Stimulated activated CD4-positive, alpha-beta T cell treated with anti-CD3 and anti-CD28 coated beads, Interleukin-2, amount 100 ng/mL, for 4 hours (primary cell): ENCODE results near the gene SHISA7.
A peak's percentile ranks its signal among the peaks of the same experiment; 100 is the strongest.

Source experiments
- DNase-seq: peaks from one replicate; pipeline ENCODE4 v3.0.0-alpha.2; 2020; ENCODE audit warnings: low read depth

The SHISA7 gene

GRCh38 chr19:55482156-55482961 is 39.3 kb upstream of the SHISA7 start:
- no peak for DNase-seq

DNA sequence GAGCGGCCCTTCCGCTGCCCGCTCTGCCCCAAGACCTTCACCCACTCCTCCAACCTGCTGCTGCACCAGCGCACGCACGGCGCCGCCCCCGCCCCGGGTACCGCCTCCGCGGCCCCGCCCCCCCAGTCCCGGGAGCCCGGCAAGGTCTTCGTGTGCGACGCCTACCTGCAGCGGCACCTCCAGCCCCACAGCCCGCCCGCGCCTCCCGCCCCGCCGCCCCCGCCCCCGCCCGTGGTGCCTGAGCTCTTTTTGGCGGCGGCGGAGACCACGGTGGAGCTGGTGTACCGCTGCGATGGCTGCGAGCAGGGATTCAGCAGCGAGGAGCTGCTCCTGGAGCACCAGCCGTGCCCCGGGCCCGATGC is 38.7 kb upstream of the SHISA7 start:
- DNase-seq: no peak

DNA sequence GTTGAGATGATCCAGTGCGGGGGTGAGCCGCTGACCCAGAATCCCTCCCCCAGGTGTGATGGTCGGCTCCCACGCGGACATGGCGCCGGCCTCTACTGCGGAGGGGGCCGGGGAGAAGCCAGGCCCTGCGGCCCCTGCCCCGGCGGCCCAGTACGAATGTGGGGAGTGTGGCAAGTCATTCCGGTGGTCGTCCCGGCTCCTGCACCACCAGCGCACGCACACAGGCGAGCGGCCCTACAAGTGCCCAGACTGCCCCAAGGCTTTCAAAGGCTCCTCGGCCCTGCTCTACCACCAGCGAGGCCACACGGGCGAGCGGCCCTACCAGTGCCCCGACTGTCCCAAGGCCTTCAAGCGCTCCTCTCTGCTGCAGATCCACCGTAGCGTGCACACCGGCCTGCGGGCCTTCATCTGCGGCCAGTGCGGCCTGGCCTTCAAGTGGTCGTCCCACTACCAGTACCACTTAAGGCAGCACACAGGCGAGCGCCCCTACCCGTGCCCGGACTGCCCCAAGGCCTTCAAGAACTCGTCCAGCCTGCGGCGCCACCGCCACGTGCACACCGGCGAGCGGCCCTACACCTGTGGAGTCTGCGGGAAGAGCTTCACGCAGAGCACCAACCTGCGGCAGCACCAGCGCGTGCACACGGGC is 38.2 kb upstream of the SHISA7 start:
- no peak for DNase-seq

DNA sequence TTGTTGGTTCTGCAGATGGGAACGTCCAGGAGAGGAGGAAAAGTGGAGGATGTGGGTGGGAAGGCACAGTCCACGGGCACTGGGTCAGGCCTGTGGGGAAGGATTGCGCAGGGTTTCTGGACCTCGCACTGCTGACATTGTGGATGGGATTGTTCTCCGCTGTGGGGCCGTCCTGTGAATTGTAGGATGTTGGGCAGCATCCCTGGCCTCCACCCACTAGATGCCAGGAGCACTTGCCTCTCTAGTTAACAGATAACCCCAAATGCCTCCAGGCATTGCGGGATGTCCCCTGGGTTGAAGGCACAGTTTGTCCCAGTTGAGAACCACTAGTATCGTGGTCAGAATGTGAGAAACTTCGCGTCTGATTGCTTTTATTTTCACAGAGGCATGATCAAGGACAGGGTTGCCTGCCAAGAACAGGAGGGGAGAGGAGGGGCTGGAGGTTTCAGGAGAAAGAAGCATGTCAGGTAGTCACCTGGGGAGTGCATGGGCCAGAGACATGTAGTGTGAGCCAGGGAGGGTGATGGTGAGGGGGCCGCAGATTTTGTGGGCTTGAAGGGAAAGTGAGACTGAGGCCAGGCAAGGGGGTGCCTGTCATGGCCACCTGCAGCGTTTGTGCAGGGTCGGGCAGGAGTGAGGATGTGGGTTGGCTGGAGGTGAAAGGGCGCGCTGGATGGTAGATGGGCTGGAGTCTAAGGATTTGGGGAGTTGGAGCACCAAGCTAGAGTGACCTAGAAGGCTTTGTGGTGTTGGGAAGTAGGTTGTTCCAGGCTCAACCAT is 36.5 kb upstream of the SHISA7 start:
- DNase-seq: no peak

- DNase-seq: no peak
Observed at GRCh38 chr19:55479045-55479444, 35.9 kb upstream of the SHISA7 start.

- DNase-seq: no peak
Observed at GRCh38 chr19:55478364-55478763, 35.3 kb upstream of the SHISA7 start.

GRCh38 chr19:55477905-55478304 is 34.8 kb upstream of the SHISA7 start:
- no peak for DNase-seq

GRCh38 chr19:55476100-55476775 is 33.1 kb upstream of the SHISA7 start, which contains the start of gene ZNF628:
ZNF628 (plus strand) TSS chr19:55476617; CDS start chr19:55479911, 3,294 bp downstream.
- DNase-seq: peak; percentile 97

GRCh38 chr19:55474269-55475265 is 31.5 kb upstream of the SHISA7 start:
- DNase-seq: no peak

GRCh38 chr19:55473225-55474012 is 30.3 kb upstream of the SHISA7 start:
- no peak for DNase-seq

DNA sequence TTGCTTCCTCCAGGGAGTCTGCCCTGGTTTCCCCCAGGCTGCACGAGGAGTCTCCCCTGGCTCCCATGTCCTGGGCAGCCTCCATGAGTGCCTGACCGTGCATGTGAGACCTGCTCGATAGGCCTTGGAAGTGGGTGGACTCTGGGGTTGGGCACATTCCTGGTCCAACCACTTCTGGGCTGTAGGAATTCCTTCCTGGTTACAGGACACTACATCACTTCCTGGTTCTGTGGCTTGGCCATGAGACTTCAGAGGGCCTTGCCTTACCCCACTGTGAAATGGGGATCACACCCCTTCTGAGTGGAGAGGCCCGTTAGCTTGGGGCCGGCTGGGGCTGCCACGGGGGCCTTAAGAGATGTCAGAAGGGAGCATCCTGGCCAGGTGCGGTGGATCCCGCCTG is 29.4 kb upstream of the SHISA7 start:
- no peak for DNase-seq

- no peak for DNase-seq
Observed at GRCh38 chr19:55471266-55471665, 28.2 kb upstream of the SHISA7 start.

DNA sequence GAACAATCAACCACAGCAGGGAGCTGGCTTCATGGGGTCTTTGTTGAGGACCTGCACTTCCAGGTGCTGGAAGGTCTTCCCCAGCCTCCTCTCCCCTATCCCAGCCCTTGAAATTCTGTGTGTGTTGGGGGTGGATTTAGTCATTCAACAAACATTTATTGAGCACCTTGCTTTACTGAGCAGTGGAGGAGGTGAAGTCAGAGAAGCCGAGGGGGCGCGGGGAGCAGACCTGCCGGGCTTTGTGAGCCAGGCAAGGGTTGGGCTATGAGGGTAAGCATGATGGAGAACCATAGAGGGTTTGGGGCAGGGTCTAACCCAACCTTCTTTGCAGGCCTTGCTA is 24.9 kb upstream of the SHISA7 start:
- no peak for DNase-seq

DNA sequence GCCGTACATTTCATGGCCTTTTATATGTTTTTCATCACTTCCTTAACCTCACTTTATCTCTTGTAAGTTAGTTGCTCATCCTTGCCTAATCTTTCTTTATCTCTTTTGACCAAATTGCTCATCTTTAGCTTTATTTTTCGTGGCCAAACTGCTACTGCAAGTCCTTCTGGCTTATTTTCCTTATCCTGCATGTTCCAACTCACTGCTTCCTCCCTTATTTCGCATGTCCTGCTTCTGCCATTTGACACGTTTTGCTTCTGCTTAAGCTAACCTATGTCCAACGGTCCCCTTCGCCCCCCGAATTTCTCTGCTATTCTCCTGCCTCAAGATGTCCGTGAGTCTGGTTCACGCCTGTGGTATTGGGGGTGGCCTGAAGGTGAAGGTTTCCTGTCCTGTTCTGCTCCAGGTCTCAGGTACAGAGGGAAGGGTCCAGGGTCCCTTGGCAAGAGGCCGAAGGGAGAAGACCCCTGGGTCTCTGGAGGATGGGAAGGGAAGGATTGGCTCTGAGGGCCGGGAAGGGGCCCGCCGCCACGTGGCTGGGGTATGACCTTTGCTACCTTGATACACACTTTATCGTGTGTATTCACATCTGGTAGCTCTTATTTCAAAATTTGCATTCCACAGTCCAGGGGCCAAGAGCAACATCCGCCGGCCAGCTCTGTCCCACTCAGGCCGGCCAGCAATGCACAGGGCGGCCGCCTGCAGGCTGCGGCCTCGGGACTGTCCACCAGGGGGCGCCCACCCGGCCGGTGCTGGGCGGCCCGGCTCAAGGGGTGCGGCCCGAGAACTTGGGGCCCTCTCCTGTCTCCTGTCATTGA is 24.3 kb upstream of the SHISA7 start:
- peak; percentile 44 for DNase-seq

GRCh38 chr19:55466241-55466614 is 23.1 kb upstream of the SHISA7 start:
- no peak for DNase-seq

GRCh38 chr19:55465460-55466240 is 22.6 kb upstream of the SHISA7 start:
- DNase-seq: no peak

DNA sequence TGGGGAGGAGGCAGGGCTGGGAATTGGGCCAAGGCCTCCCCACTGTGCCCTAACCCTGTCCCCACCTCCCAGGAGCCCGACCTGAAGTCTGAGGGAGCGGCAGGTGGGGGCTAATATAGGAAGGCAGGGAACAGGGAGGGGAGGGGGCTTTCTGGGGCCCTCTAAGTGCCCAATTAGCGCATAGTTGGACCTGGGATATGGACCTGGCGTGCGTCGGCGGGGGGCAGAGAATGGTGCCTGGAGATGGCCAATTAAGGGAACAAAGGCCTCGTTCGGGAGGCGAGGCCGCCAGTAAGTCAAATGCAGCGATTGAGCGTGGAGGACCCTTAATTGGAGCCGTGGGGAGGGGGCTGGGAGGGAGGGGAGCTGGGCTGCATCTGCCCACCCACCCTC is 21.6 kb upstream of the SHISA7 start, which contains the start of gene C19orf85:
Gene C19orf85 (minus strand): TSS at position 90 of the 393 bp plus-strand sequence. CDS start 197 bp downstream, outside the sequence.
- no peak for DNase-seq

GRCh38 chr19:55464039-55464661 is 21.1 kb upstream of the SHISA7 start:
- DNase-seq: no peak
